Femur (tissue), 1 donor: ENCODE measurements around the gene CSNK1D.

Experiments
- DNase-seq: peaks from one replicate; pipeline ENCODE4 v3.0.0-alpha.2; 2017

CSNK1D gene

DNA sequence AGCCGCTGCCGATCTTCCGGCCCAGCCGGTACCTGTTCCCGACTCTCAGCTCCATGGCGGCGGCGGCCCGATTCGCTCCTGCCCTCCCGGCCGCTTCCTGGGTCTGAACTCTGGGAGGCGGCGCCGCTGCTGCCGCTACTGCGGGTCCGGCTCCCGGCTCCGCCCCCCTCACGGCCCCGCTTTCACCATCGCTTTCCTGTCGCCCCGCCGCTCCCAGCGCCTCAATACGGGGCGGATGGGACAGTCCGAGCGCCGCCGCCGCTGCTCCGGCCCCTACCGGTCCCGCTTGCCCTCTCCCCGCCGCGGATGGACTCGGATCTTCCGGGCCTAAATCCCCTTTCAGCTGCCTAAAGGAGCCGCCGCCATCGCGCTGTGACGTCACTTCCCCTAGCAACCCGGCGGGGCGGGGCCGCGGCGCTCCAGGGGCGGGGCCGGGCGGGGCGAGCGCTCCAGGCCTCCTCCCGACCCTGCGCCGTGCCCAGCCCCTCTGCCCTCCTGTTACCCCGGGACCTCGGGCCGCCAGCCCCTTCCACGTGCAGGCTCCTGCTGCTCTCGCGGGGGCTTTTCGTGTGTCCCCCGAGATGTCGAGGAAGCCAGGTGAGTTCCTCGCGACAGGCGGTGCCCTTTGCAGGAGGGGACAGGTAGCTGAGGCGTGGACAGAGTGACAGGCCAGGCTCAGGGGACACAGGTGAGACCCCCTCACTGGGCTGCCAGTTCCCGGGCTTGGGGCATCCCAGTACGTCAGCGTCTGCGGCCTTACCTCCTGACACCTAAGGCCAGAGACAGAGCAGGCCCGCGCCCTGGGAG, at the start of gene CSNK1D:
Gene CSNK1D (minus strand): TSS at position 374 of the 807 bp plus-strand sequence. CDS start 319 bp downstream, at position 55.
- DNase-seq: peak; percentile 94

DNA sequence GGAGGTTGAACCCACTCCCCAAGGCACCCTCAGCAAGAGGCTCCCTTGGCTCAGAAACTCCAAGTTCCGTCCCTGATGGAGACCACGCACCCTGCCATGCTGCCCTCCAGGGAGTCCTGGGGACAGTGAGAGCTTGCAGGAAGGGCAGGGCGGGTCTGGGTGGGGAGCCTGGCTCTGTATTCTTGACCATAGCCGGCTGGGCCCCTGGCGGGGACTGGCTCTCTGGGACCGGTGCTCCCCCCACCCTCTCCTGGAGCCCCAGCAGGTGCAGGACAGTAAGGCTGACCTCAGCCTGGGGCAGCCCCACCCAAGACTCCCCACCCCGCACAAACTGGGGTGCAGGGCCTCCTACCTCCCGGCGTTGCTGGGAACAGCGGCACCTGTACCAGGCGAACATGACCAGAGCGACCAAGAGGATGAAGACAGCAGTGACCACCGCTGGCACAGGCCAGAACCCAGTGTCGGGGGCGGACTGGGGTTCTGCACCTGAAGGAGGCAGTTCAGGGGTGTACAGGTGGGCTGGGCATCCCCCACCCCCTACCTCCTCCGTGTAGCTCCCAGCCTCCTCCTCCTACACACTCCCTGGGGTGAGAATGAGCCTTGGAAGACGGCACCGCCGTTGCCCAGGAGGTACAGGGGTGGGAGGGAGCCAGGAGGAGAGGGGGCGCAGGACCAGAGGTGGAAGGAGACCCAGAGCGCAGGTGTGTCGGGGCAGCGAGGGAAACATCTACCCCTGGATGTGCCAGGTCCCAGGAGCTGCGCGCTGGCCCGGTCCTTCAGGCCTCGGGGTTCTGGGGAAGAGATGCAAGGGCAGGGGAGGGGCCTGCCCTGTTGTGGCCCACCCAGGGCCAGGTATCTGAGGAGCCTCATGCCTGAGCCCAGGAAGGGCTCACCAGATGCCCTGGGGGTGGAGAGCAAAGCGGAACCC, 49.3 kb upstream of the CSNK1D start:
- DNase-seq: no peak

DNA sequence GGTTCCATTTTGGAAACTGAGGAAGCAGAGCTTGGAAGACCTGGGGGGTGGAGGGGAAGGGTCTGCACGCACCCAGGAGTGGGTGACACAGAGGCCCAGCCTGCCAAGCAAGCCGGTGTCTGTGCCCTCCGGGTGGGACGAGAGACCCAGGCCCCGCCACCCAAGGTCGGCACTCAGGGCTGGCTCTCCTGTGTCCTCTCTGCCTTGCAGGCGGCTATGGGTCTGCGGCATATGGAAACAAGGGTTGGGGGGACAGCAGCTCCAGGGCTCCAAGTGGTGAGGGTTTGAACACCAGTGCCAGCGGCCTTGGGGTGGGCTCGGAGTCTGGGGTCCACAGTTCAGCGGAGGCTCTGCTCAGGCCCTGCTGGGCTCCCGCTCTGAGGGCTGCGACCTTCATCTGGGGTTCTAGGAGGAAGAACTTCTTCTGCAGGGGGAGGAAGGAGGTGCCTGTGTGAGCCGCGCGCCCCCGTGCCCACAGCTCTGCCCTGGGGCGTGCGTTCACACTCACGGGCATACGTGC, 48.5 kb upstream of the CSNK1D start:
- DNase-seq: no peak

DNA sequence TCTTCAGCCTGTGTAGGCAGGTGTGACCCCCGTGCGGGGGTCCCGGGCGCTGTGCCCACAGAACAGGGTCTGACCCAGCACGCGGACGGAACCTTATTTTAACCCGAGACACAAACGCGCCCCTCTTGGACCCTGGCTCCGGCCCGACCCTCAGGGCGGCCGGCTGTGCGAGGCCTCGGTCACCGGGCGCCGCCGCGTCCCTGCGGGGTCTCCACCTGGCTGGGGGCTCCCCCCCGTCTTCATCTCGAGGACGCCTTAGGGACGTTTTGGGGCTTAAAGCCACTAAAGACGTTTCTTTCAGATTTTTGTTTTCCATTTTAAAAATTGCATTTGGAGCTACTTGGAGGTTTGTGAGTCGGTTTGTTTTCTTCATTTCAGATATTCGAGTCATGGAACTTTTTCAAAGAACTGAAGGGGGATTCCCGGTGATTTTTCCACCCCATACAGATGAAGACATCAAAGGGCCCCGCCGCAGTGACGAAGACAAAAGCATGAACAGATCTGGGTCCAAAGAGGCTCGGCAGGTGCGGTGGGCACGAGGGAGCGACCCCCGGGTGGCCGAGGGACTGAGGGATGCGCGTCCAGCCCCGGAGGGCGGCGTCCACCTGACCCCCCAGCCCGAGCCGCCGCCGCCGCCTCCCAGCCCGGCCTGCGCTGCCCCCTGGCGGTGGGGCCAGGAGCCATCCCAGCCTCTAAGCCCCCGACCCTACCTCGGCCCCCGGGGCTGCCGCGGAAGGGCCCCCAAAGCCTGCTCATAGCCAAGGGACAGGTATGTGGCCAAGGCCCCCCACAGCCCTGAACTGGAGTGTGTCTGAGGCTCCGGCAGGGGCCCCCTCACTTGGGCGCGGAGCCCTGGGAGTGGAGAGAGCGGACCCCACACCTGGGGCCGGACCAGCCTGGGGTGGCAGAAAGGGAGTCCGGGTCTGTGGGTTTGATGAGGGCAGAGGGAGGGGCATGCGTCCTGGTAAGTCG, 47.7 kb upstream of the CSNK1D start:
- no peak for DNase-seq

DNA sequence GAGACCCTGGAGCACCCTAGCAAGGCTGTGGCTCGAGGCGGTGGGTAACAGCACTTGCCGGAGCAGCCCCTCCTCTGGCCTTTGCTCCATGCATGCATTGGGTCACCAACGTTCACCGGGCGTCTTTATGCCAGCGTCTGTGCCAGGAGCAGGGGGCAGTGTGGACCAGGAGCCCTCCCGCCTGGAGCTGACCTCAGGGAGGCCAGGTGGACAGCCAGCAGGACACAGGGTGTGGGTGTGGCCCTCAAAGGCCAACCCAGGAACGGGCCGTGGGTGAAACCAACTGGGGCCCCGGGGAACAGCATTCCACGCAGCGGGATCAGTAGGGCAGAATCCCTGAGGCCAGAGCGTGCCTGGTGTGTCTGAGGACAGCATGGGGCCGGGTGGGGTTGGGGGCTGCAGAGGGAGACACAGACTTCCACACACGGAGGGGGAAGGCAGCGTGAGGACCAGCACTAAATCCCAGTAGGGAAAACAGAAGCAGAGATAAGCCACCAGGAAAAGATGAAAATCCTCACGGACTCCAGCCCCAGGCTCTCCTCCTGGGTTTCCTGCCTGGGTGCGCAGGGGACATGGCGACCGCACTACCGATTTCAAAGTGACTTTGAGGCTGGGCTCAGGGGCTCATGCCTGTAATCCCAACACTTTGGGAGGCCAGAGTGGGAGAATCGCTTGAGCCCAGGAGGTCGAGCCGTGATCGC, 46.8 kb upstream of the CSNK1D start:
- DNase-seq: no peak

DNA sequence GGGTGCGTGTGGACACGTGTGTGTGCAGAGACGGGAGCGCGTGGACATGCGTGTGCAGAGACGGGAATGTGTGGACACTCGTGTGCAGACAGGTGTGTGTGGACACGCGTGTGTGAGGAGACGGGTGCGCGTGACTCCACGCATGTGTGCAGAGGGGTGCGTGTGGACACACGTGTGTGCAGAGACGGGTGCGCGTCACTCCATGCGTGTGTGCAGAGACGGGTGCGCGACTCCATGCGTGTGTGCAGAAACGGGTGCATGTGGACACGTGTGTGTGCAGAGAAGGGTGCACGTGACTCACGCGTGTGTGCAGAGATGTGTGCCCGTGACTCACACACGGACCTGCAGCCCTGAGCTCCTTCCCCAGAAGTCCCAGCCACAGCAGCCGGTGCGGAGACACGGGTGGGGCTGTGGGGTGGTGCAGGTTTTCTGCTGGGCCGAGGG, 46.1 kb upstream of the CSNK1D start:
- DNase-seq: no peak

DNA sequence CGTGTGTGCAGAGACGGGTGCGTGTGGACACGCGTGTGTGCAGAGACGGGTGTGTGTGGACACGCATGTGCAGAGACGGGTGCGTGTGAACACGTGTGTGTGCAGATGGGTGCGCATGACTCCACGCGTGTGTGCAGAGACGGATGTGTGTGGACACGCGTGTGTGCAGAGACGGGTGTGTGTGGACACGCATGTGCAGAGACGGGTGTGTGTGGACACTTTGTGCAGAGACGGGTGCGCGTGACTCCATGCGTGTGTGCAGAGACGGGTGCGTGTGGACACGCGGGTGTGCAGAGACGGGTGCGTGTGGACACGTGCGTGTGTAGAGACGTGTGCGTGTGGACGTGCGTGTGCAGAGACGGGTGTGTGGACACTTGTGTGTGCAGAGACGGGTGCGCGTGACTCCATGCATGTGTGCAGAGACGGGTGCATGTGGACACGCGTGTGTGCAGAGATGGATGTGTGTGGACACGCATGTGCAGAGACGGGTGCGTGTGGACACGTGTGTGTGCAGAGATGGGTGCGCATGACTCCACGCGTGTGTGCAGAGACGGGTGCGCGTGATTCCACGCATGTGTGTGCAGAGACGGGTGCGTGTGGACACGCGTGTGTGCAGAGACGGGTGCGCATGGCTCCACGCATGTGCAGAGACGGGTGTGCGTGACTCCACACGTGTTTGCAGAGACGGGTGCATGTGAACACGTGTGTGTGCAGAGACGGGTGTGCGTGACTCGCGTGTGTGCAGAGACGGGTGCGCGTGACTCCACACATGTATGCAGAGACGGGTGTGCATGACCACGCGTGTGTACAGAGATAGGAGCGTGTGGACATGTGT, 45.5 kb upstream of the CSNK1D start:
- DNase-seq: no peak

DNA sequence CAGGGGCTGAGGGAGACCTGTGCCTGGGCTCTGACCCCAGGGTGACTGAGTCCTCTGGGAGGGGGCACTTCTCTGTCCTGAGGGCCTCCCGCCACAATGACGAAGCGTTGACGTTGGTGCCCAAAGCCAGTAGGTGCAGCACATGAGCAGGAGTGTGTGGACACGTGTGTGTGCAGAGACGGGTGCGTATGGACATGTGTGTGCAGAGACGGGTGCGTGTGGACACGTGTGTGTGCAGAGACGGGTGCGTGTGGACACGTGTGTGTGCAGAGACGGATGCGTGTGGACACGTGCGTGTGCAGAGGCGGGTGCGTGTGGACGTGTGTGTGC, 44.6 kb upstream of the CSNK1D start:
- DNase-seq: no peak

DNA sequence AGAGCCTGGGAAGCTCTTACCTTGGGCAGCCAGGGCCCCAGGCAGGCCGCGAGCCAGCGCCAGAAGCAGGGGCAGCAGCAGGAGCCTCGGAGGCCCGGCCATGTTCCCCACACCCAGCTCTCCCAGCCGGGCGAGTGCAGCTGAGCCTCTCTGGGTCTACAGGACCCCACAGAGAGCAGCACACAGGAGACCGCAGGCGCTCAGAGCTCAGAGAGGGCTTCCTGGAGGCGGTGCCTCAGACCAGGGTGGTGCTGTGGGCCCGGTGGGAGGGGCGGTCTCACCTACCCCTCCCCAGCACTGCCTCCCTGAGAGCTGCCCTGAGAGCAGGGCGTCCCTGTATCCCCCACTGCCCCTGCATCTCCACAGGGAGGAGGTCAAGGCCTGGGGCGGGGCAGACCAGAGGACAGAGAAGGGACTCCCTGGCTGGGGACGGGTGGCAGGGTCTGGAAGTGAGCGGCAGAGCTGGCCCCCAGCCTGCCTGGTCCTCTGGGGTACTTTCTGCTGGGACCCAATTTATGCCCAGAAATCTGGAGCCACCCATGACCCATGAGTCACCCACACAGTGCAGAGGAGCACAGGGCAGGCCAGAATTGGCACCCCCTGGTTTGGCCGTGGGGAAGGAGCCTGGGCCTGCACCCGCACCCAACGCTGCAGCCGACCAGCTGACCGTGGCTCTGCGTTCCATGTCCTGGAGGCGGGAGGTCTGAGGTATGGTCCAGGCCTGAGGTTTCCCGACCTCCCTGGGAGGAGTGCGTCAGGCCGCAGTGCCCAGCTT, 44.1 kb upstream of the CSNK1D start, which contains the start of gene CD7:
Gene CD7 (minus strand): TSS at position 215 of the 775 bp plus-strand sequence. CDS start 113 bp downstream, at position 102.
- no peak for DNase-seq

DNA sequence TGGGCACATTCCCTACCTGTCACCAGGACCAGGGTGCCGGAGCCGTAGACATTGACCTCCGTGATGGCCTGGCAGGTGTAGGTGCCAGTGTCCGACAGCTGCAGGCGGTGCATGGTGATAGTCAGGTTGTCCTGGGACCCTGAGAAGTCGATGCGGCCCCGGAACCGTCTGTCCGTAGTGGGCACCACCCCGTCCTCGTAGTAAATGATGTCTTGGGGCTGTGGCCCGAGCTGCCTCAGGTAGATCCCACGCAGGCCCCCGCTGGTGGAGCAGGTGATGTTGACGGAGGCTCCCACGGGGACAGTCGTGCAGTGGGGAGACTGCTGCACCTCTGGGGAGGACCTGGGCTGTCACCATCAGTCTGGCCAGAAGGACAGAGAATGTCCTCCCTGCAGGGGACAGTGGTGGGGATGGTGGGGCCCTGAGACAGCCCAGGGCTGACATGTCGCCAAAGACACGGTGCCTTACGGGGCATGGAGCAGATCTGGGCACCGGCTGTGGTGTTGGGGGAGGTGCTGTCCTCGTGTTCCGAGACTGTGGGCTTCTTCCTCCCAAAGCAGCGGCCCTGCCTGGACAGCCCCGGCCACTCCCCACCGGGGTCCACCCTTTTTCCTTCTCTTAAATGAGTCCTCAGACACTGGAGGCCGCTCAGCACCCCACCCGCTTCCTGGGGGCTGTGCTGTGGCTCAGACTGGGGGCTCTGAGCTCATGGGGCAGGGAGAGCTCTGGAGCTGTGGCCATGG, 43.3 kb upstream of the CSNK1D start:
- DNase-seq: no peak

DNA sequence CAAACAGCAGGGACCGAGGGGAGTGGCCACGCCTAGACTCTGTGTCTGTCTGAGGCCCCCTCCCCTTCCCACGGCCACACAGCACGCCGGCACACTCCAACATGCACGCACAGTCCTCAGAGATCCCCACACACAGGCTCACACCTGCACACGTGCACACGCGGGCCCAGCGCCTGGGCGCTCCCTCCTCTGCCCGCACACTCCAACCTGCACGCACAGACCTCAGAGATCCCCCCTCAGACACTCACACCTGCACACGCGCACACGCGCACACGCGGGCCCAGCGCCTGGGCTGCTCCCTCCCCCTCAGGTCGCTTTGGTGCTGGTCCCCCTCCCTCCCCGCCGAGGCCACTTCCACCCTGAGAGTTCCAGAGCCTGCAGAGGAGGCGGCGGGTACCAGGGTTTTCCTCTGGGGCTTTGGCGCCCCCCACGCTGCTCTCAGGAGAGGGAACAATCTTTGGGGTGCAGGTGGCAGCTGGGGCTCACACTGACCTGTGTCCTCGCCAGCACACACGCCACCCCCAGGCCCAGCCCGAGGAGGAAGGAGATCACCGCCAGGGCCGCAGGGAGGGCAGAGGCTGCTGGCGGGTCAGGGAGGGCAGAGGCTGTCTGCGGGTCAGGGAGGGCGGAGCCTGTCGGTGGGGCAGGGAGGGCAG, 42.3 kb upstream of the CSNK1D start:
- no peak for DNase-seq

DNA sequence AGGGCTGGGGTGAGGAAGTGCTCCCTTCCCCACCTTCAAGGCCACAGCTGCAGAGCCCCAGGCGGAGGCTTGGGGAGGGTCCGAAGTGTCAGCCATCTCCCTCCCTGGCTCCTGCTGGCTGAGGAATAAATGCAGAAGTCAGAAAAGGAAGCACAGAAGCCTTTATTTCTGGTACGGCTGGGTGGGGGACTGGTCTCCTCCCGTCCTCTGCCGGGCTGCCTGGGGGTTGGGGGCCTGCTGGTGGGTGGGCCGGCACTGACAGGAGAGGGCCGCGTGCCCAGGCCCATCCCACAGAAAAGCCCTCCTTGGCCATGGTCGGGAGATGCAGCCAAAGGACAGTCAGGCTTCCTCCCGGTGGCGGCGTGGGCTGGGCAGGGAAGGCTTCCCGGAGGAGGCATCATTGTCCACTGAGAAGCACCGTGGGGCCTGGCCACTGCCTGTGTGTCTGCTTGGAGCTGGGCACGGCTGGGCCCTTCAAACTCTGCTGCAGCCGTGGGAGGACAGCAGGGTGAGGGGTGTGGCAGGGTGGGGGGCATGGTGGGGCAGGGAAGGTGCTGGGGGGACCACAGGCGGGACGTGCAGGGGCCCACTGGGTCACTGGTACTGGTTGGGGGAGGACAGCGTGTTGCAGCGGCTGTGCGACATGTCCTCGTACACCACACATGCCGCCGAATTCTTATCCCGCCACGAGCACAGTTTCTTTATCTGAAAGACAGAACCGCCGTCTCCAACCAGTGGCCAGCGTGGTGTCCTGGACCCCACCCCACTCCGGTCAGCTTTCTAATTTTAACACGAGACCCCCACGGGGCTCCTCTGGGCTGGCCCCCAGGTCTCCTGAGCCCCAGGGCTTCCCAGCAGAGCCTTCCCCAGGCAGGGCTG, 41.5 kb upstream of the CSNK1D start:
- DNase-seq: no peak

DNA sequence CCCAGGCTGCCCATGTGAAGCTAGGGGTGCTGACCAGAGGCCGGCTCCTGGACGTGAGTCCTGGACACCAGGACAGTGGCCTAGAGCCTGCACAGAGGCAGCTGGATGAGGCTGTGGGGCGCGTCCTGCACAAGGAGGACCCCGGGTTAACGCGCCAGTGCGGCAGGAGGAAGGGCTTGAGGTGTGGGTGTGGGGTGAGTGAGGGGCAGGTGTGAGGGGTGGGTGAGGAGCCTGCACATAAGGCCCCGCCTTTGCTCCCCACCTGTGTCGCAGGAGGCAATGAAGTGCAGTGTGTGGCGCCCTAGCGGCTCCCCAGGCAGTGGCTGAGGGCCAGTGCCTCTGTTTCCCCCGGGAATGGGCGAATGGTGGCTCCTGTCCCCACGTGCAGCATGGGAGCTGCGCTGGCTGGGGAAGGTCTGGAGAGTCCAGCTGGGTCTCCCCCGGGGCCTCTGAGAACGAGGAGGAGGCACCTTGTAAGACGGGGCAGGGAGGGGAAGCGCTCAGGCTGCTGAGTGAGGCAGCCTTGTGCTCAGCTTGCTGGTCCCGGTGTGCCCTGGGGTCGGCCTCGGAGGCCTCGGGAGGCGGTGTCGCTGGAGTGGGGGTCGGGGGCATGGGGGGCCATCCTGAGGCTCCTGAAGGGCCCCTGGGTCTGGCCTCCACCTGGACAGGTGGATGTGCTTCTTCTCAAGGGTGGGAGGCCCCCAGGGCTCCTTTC, 40.7 kb upstream of the CSNK1D start:
- no peak for DNase-seq

DNA sequence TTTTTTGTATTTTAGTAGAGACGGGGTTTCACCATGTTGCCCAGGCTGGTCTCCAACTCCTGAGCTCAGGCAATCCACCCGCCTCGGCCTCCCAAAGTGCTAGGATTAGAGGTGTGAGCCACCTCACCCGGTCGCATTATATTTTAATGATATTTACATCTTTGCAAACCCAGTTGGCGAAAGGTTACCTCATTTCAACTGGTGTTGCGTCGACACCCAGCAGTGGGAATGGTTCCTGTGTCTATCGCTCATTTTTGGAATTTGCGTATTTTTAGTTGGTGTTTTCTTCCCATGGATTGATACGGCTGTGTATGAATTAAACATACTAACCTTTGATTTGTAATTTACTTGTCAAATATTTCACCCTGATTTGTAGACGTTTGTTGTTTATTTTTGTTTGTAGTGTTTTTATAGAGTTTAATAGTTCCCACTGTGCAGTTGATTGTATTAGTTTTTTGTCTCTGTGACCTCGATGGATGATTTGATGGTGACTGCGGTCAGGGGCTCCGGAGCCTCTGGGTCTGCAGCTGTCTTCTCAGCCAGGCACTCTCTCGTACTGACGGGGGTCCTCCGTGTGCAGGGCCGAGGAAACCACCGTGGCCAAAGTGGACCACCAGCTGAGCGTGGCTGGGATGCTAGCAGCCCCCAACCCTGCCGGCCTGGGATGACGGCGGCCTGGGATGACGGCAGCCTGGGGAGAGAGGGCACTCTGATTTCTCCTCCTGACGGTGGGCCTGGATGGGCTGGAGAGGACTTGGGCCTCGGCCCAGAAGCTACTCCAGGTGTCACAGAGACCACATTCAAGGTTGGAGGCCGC, 39.9 kb upstream of the CSNK1D start:
- DNase-seq: no peak

DNA sequence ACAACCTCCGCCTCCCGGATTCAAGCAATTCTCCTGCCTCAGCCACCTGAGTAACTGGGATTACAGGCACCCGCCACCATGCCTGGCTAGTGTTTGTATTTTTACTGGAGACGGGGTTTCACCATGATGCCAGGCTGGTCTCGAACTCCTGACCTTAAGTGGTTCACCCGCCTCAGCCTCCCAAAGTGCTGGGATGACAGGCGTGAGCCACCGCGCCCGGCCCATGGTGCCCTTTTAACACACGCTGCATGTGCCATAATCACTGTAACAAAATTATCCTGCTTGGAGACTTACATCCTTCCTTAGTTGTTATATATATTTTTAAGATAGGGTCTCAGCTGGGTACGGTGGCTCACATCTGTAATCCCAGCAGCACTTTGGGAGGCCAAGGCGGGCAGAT, 38.5 kb upstream of the CSNK1D start:
- DNase-seq: no peak

DNA sequence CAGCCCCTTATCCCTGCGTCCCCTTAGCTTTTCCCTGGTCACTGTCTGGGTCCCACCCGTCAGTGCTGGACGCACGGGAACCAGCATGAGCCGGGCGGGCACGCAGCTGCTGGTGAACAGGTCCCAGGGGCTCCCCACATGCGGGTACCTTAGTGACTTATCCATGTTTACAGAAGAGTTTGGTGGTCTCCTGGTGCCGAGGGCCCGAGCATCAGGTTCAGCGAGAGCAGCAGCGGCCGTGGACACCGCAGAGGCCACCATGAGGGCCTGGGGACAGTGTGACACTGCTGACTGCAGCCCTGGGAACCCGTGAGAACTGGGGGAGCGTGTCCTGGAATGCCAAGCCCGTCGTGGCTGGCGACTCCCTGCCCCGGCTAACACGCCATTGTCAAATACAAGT, 37.4 kb upstream of the CSNK1D start:
- no peak for DNase-seq
